Superior temporal gyrus (tissue), 1 donor: ENCODE data around the gene ARMC8.
"Not testable (repeated sequence)": the region's sequence is repeated elsewhere in the genome, so short reads cannot be mapped to it uniquely, and the experiment has no call there.

Experiments used
- DNase-seq: peaks from one replicate; pipeline ENCODE4 v3.0.0-alpha.2; 2016; ENCODE audit errors: extremely low spot score

The ARMC8 gene

DNA sequence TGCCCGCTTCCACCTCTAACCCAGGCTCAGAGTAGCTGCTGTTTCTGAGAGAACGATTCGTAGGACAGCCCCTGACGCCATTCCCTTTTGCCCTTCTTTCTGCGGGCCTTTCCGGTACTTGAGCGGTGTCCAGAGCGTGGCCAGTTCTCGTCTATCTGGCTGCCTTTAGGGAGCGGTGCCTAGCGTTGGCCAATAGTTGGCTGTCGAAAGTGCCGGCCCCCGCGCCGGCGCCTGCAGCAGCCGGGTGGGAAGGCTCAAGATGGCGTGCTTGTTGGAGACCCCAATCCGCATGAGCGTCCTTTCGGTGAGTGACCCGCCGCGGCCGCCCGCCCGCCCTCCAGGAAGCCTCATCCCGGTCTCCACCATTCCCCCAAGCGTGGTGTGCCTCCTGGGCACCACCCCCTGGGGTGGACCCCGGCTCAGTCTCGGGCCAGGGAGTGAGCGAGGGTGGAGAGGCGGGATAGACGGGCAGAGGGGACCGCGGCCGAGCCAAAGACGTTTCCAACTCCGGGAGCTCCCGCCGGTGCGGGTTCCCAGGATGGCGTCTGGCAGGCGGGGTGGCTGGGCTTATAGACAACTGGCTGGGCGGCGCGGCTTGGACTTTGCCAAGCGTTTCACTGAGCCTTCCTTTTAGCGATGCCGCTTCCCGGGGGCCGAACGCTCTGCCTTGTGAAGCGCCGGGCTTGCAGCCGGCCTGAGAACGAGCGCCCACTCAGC lies at the start of gene ARMC8:
TSS of gene ARMC8 (plus strand) at position 6 of the 717 bp plus-strand sequence. CDS start at position 260, 254 bp downstream.
- no peak for DNase-seq

- no peak for DNase-seq
Measured at GRCh38 chr3:138137861-138138260, 49.2 kb upstream of the ARMC8 start.

DNA sequence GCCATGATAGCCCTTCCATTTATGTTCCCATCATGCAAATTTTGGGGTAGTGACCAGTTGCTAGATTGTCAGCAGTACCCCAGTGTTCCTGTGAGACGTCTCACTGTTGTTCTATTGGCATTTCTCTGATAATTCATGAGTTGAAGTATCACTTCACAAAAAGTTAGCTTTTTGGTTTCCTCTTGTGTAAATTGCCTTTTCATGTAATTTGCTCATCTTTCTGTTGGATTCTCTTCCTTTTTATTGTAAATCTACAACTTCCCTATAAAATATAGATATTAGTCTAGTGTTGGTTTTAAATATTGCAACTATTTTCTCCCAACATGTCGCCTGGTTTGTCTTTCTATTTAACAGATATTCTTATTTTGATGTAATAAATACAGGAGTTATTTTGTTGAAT lies 47.4 kb upstream of the ARMC8 start:
- DNase-seq = no peak

DNA sequence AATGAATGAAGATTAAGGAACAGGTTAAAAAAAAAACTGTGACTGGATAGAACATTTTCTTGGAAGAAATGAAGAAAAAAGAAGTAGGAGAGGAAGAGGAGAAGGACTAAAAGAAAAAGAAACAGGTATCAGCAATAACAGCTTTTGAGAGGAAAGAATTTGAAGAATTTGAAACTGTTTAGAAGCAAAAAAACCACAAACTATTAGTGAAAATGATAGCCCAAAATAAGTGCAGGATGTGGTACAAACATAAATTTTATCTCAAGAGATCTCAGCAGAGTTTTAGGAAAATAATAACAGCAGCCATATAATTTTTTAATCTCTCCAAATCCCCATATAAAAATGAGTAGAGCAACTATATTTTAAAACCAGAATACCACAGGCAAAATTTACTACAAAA lies 46.2 kb upstream of the ARMC8 start:
- DNase-seq = no peak

DNA sequence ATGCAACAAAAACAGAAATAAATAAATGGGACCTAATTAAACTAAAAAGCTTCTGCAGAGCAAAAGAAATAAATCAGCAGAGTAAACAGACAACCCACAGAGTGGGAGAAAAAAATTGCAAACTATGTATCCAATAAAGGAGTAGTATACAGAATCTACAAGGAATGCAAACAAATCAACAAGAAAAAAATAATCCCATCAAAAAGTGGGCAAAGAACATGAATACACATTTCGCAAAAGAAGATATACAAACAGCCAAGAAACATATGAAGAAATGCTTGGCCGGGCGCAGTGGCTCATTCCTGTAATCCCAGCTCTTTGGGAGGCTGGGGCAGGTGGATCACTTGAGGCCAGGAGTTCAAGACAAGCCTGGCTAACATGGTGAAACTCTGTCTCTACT lies 44.9 kb upstream of the ARMC8 start:
- not testable (repeated sequence) for DNase-seq

DNA sequence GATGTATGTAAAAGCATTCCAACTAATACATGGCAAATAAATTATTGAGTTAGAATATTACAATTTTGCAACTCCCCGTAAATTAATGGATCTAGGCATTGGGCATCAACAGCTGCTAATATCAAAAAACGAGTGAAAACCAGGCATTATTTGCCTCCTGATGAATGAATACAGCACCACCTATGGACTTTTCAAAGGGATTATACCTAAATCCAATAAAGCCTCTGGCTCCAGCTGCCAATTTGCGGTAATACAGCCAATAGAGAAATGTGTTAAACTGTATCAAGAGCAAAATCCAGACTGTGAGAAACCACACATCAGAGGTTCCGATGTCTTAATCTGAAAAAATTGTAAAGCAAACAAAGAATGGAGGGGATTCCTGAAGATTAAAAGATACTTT lies 38.6 kb upstream of the ARMC8 start:
- DNase-seq = no peak

DNA sequence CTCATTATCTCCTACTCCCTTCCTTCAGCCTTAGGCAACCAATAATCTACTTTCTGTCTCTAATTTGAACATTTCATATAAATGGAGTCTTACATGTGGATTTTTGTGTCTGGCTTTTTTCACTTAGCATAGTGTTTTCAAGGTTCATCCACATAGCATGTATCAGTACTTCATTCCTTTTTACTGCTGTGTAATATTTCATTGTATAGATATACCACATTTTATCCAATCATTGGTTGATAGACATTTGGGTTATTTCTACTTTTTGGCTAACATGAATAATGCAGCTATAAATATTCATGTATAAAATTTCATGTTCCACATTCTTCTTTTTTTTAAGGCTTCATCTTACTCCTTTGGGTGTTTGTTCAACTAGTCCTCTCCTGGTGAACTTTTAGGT lies 32.6 kb upstream of the ARMC8 start:
- DNase-seq = no peak

GRCh38 chr3:138157743-138158142 lies 29.4 kb upstream of the ARMC8 start:
- DNase-seq = no peak

GRCh38 chr3:138165061-138165460 lies 22.0 kb upstream of the ARMC8 start:
- no peak for DNase-seq

GRCh38 chr3:138172625-138173024 lies 14.5 kb upstream of the ARMC8 start:
- DNase-seq = no peak

- no peak for DNase-seq
Measured at GRCh38 chr3:138173769-138174420, 13.2 kb upstream of the ARMC8 start.

DNA sequence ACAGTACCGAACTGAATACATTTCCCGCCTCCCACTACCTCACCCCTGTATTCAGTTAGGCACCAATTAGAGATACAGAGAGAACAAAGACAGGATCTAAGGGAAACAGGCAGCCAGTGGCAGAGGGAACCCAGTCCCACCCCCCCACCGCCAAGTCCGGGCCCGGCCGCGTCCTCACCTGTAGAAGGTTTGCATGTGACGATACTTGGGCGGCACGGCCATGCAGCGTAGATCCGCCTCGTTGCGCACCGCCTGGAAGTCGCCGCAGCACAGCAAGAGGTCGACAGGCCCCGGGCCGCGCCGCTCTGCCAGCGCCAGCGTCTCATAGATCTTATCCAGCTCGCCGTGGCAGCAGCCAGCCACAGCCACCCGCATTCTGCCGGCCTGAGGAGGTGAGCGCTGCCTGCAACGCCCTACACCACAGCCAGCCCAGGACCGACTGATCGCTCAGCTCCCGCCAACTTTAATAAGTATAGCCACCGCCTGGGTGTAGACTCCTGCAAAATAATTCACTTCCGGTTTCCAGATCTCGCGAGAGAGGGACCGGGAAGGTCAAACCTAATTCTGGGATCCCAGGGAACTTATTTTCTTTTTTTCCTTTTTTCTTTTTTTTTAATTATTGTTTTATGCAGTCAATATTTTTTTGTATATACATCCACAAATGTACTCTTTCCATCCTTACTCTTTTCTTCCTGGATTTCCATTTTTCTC lies 12.5 kb upstream of the ARMC8 start, which contains the start of gene DBR1:
TSS of gene DBR1 (minus strand) at position 501 of the 711 bp plus-strand sequence. CDS start at position 375, 126 bp downstream.
- peak; percentile 84 for DNase-seq

DNA sequence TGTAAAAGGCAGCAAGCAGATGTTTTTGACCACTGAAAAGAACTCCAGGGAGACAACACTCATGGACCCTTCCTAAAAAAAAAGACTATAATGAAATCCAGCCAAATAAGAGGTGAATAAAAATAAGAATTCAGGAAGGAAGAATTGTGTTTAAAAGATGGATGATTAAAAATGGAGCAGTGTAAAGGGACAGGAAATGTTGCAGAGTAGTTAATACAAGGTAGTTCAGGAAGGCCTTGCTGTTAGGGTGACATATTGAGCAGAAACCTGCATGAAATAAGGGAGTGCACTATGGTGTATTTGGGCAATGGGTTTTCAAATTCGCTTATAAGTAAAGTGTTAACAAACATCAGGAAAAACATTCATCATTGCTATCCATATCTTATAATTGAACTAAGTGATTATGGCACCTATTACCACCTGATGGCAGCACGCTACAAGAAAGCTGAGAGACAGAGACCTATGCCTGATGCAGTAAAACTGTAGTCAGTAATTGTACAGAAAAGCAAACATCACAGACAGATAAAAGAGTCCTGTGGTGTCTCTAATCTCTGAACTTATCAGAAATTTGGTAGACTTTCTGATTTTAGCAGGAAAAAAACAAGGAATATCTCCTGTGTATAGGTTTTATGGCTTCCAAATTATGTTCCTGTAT lies 6.6 kb upstream of the ARMC8 start:
- DNase-seq = peak; percentile 70

GRCh38 chr3:138184994-138185393 lies 2.1 kb upstream of the ARMC8 start:
- DNase-seq = no peak

- no peak for DNase-seq
Measured at GRCh38 chr3:138186221-138186620, 880 bp upstream of the ARMC8 start.

GRCh38 chr3:138186803-138187295 lies 252 bp upstream of the ARMC8 start:
- peak; percentile 95 for DNase-seq

- DNase-seq = no peak
Measured at GRCh38 chr3:138188013-138188730, 1.1 kb downstream of the ARMC8 start.

- peak; percentile 76 for DNase-seq
Measured at GRCh38 chr3:138195481-138195880, 8.4 kb downstream of the ARMC8 start.

GRCh38 chr3:138196023-138196422 lies 8.9 kb downstream of the ARMC8 start:
- no peak for DNase-seq

GRCh38 chr3:138197058-138197457 lies 10.0 kb downstream of the ARMC8 start:
- DNase-seq = peak; percentile 46

GRCh38 chr3:138197524-138197923 lies 10.4 kb downstream of the ARMC8 start:
- no peak for DNase-seq
